Measurements from ENCODE around the gene MVB12B.

DNA sequence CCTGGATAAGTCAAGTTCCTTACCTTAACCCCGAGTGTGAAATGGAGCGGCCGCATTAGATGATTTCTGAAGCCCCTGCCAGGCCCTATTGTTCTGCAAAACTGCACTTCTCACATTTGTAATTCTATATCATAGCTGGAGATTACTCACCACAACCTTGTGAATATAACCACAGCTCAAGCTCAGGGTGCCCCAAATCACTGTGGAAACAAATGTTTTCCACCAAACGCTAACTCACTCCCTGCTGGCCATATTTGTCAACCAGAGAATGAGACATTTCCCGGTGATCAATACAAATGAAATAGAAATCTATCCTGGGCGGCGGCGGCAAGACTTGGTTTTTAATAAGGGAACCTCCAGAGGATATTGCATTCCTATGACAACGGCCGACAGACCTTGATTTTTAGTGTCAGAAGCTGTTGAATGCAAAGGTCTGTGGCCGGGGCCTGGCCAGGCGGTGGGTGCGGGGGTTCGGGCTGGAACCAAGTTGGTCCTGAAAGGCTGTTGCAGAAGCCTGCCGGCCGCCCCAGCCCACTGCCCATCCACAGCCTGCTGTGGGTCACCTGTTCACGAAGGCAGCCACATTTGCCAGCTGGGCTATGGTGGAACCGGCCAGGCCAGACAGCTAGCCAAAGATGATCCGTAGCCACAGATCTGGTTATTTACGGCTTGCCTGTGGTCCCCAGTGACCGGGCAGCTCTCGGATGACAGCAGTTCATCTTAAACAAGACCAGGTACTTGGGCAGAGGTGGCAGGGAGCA, 193.2 kb downstream of the MVB12B start:
- TF ChIP-seq, protein P1, sequence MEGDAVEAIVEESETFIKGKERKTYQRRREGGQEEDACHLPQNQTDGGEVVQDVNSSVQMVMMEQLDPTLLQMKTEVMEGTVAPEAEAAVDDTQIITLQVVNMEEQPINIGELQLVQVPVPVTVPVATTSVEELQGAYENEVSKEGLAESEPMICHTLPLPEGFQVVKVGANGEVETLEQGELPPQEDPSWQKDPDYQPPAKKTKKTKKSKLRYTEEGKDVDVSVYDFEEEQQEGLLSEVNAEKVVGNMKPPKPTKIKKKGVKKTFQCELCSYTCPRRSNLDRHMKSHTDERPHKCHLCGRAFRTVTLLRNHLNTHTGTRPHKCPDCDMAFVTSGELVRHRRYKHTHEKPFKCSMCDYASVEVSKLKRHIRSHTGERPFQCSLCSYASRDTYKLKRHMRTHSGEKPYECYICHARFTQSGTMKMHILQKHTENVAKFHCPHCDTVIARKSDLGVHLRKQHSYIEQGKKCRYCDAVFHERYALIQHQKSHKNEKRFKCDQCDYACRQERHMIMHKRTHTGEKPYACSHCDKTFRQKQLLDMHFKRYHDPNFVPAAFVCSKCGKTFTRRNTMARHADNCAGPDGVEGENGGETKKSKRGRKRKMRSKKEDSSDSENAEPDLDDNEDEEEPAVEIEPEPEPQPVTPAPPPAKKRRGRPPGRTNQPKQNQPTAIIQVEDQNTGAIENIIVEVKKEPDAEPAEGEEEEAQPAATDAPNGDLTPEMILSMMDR (IDR thresholded peaks at IDR 0.05; ENCODE audit: low read depth, low read length), result no peak
- TF ChIP-seq EZH2phosphoT487 (IDR thresholded peaks at IDR 0.05; ENCODE audit: low read depth), result no peak

Data from OCI-LY3 (cell line).